GDM1 (cell line): ENCODE measurements around the gene TMEM63A.
"Not testable (repeated sequence)": the region's sequence is repeated elsewhere in the genome, so short reads cannot be mapped to it uniquely, and the experiment has no call there.

ENCODE experiments used
- DNase-seq: peaks from one replicate; lab custom pipeline; 2025; lab: John Stamatoyannopoulos, UW

The TMEM63A gene

GRCh38 chr1:225819346-225820192, 62.6 kb downstream of the TMEM63A start:
- no peak for DNase-seq

- no peak for DNase-seq
Observed at GRCh38 chr1:225818229-225818628, 64.0 kb downstream of the TMEM63A start.

- DNase-seq = peak; percentile 31
Observed at GRCh38 chr1:225817611-225818061, 64.5 kb downstream of the TMEM63A start.

GRCh38 chr1:225816643-225817538, 65.3 kb downstream of the TMEM63A start:
- no peak for DNase-seq

- DNase-seq = no peak
Observed at GRCh38 chr1:225815526-225816178, 66.5 kb downstream of the TMEM63A start.

- not testable (repeated sequence) for DNase-seq
Observed at GRCh38 chr1:225815090-225815489, 67.1 kb downstream of the TMEM63A start.

- DNase-seq = no peak
Observed at GRCh38 chr1:225814381-225814780, 67.8 kb downstream of the TMEM63A start.

GRCh38 chr1:225813214-225813964, 68.8 kb downstream of the TMEM63A start:
- DNase-seq = no peak

- no peak for DNase-seq
Observed at GRCh38 chr1:225812488-225813213, 69.5 kb downstream of the TMEM63A start.

- DNase-seq = no peak
Observed at GRCh38 chr1:225811622-225812487, 70.3 kb downstream of the TMEM63A start.

- DNase-seq = not testable (repeated sequence)
Observed at GRCh38 chr1:225810579-225811538, 71.3 kb downstream of the TMEM63A start.

GRCh38 chr1:225809842-225810578, 72.2 kb downstream of the TMEM63A start, which contains the start of gene EPHX1:
EPHX1 (plus strand) TSS chr1:225810124; CDS start chr1:225828730, 18,606 bp downstream.
- DNase-seq = peak; percentile 81

GRCh38 chr1:225808136-225808535, 74.0 kb downstream of the TMEM63A start:
- DNase-seq = no peak

GRCh38 chr1:225806736-225807135, 75.4 kb downstream of the TMEM63A start:
- not testable (repeated sequence) for DNase-seq

GRCh38 chr1:225806249-225806648, 75.9 kb downstream of the TMEM63A start:
- DNase-seq = no peak

GRCh38 chr1:225801146-225801545, 81.0 kb downstream of the TMEM63A start:
- not testable (repeated sequence) for DNase-seq

- DNase-seq = not testable (repeated sequence)
Observed at GRCh38 chr1:225796097-225796496, 86.1 kb downstream of the TMEM63A start.
